Stimulated activated CD4-positive, alpha-beta T cell treated with anti-CD3 and anti-CD28 coated beads, Interleukin-12 subunit alpha, Interleukin-12 subunit beta, amount 100 ng/mL, for 4 hours (primary cell): ENCODE measurements around the gene JSRP1.

Experiments
- DNase-seq: peaks from one replicate; pipeline ENCODE4 v3.0.0-alpha.2; 2020

JSRP1 gene

DNA sequence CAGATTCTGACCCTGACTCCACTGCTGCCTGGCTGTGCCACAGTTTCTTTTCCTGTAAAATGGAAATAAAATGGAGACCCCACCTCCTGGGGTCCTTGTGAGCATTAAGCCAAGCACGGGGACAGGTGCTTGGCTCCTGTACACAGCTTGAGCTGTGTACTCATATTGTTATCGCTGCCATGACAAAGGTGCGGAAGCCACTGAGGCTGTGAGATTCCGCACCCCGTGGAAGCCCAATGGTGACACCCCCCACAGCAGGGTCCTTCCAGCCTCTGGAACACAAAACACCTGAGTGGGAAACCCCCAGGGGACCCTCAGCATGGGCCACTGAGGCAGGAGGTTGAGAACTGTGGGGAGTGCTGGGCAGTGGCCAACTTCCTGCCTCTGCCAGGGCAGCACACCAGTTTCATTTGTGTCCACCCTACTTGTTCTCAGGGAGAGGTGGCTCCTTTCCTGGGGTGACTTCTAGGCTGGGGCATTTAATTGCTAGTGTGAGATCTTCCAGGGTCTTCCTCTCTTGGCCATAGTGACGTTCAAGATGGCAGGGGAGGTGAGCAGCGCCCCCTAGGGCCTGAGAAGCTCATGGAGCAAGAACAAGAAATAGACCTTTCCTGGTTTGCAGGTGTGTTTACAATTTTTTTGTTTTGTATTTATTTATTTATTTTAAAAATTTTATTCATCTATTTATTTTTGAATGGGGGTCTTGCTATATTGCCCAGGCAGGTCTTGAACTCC, 5.4 kb upstream of the JSRP1 start:
- DNase-seq: peak; percentile 42

DNA sequence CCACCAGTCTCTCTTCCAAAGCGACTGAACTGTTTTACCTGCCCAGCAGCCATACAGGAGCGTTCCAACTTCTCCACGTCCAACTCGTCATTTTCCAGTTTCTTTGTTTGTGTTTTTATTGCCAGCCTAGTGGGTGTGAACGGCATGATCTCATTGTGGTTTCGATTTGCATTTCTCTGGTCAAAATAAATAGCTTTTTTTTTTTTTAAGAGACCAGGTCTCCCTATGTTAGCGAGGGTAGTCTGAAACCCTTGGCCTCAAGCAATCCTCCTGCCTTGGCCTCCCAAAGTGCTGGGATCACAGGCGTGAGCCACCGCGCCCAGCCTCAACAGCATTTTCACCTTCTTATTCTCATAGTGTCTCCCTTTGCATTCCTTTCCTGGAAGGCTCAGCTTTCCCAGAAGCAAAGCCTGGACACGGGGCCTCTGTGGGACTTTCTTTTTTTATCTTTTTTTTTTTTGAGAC, 4.2 kb upstream of the JSRP1 start:
- DNase-seq: no peak

DNA sequence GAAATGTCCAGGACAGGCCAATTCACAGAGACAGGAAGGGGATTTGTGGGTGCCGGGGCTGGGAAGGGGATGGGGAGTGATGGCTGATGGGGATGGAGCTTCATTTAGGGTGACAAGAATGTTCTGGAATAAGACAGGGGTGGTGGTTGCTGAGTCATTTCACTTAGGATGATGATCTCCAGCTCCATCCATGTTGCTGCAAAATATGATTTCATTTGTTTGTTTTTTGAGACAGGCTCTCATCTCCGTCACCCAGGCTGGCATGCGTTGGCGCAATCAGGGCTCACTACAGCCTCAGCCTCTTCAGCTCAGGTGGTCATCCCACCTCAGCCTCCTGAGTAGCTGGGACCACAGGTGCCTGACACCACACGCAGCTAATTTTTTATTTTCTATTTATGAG, 3.1 kb upstream of the JSRP1 start:
- DNase-seq: no peak

- no peak for DNase-seq
Measured at GRCh38 chr19:2255112-2255845, 938 bp downstream of the JSRP1 start.

DNA sequence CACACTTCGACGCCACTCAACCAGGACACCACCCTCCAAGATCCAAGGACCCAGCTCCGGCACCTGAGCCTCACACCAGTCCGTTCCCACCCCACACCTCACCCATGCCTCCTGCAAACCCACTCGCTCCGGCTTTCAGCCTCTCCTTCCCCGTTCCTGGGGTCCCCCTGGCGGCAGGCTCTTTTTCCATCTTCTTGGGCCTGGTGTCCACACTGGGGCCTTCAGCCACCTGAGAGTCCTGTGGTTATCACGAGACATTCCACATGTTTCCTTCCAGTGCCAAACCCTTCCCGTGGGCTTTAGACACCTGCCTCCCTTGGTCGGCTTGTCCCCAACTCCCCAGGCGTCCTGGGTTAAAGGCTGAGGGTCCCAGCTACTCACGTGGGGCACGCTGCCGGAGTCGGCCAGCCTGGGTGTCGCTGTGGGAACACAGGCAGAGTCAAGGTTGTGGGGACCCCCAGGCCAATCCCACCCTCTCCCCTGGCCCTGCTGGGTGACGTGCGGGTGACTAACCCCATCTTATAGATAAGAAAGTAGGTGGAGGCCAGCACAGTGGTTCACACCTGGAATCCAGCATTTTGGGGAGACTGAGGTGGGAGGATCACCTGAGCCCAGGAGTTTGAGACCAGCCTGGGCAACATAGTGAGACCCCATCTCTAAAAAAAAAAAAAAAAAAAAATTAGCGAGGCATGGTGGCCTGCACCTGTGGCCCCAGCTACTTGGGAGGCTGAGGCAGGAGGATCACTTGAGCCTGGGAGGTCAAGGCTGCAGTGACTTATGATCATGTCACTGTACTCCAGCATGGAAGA, 1.9 kb downstream of the JSRP1 start:
- DNase-seq: no peak

DNA sequence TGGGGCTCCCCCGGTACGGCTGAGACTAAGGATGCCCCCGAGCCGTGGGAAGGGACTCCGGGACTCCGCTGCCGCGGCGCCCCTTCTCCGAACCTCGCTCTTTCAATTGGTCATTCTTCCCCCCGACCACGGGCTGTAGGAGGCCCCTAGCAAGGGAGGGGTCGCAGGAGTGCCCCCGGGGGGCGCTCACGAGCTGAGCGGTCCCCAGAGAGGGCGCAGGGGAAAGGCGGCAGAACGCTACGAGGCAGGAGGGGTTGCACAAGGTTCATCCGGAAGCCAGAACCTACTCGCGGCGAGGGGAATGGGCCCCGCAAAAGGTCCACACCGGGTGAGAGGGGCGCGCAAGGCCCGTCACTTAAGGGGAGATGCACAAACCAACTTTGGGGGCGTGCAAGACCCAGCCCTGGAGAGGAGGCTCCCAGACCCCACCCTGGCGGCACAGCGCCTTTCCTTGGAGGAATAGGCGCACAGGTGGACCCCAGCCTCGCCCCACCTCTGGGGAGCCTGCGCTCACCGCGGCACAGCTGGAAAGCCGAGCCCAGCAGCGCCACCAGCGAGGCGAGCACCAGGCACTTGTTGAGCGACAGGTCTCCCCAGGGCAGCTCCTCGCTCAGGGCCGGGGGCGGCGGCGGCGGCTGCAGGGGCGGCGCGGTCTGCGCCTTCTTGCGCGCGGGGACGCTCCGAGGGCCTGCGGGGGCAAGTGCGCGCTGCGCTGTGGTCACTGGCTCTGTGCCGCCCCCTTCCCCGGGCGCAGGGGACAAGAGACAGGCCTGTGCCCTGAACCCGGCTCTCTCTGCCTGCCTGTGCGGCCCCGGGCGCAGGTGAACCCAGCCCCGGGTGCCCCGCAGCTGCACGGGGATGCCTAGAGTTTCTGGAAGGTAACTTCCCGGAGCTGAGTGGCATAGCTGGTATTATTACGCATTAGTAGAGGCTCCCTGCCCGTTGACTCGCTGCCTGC, 2.8 kb downstream of the JSRP1 start:
- DNase-seq: peak; percentile 39

DNA sequence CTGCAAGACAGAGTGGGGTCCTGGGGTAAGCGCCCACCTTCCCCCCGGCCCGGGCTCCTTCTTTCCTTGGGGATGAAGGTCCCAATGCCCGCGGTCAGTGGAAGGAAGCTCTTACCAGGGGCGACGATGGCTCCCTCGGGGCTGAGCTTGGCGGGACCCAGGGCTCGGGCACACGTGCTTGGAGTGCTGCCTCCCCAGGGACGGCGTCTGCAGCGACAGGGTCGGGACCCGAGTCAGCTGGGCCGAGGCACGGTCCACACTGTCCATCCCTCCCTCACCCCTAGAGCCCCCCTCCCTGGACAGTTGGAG, 3.5 kb downstream of the JSRP1 start:
- DNase-seq: no peak

DNA sequence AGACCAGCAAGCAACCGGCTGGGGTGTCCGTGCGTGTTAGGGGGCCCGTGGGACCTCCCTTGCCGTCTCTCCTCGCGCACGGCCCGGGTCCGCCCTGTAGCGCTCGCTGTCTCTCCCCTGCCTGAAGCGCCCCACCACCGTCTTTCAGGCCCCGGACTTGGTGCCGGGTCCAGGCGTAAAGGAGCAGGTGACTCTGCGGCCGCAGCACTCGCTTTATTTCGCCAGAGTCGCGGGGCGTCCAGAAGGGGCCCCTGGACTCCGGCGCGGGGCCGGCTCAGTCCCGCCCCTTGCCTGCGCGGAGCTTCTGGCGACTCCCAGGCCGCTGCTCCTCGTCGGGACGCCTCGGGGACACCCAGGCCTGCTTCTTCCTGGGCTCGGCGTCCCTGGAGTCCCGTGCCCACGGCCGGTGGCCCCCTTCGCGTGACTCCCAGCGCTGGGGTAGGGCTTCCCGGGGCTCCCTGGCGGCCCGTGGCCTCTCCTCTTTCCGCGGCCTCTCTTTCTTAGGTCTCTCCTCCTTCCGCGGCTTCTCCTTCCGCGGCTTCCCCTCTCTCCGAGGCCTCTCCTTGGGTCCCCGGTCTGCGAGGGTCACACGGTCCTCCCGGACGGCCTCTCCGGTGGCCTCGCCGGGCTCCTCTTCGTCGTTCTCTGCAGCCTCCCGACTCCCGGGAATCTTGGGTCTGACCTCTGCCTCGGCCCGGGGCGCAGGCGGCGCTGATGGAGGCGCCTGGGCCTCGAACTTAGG, 4.0 kb downstream of the JSRP1 start:
- no peak for DNase-seq

- no peak for DNase-seq
Measured at GRCh38 chr19:2251106-2252054, 4.8 kb downstream of the JSRP1 start.

GRCh38 chr19:2250766-2251105, 5.5 kb downstream of the JSRP1 start:
- no peak for DNase-seq

GRCh38 chr19:2249880-2250765, 6.1 kb downstream of the JSRP1 start:
- no peak for DNase-seq

DNA sequence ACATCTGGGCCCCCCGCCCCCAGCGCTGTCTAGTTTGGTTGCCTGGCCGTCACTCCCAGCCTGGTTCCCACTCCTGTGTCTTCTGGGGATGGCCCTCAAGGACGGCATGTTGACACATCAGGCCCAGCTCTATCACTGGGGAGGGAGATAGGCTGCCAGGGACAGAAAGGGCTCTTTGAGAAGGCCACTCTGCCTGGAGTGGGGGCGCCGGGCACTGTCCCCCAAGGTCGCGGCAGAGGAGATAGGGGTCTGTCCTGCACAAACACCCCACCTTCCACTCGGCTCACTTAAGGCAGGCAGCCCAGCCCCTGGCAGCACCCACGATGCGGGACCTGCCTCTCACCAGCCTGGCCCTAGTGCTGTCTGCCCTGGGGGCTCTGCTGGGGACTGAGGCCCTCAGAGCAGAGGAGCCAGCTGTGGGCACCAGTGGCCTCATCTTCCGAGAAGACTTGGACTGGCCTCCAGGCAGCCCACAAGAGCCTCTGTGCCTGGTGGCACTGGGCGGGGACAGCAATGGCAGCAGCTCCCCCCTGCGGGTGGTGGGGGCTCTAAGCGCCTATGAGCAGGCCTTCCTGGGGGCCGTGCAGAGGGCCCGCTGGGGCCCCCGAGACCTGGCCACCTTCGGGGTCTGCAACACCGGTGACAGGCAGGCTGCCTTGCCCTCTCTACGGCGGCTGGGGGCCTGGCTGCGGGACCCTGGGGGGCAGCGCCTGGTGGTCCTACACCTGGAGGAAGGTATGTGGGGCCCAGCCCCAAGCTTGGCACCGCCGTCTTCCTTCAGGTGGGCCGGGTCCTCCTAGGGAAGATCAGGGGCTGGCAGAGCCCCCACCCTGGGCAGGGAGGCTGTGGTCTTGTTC, 7.0 kb downstream of the JSRP1 start, which contains the start of gene AMH:
Gene AMH (plus strand): TSS at position 314 of the 857 bp plus-strand sequence. CDS start 10 bp downstream, at position 324.
- DNase-seq: no peak

GRCh38 chr19:2248136-2249009, 7.8 kb downstream of the JSRP1 start:
- no peak for DNase-seq

GRCh38 chr19:2247433-2248101, 8.7 kb downstream of the JSRP1 start:
- DNase-seq: no peak

DNA sequence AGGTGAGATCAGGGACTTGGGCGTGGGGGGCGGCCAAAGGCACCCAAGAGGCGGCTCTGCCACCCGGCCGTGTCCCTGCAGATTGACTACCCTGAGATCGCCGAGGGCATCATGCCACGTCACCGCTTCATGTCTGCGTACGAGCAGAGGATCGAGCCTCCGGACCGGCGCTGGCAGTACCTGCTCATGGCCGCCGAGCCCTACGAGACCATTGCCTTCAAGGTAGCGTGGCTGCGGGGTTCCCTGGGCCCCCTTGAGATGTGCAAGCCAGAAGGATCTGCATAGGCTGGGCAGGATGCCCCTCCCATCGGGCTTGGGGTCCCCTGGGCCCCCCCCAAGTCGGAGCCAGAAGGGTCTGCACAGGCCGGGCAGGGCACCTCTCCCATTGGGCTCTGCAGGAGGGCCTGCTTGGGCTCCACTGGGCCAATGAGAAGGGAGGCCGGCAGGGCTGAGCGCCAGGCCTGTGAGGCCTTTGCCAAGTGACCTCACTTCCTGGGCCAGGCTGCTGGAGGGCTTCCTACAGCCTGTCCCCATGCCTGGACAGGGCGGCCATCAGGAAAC, 9.3 kb downstream of the JSRP1 start:
- DNase-seq: no peak

DNA sequence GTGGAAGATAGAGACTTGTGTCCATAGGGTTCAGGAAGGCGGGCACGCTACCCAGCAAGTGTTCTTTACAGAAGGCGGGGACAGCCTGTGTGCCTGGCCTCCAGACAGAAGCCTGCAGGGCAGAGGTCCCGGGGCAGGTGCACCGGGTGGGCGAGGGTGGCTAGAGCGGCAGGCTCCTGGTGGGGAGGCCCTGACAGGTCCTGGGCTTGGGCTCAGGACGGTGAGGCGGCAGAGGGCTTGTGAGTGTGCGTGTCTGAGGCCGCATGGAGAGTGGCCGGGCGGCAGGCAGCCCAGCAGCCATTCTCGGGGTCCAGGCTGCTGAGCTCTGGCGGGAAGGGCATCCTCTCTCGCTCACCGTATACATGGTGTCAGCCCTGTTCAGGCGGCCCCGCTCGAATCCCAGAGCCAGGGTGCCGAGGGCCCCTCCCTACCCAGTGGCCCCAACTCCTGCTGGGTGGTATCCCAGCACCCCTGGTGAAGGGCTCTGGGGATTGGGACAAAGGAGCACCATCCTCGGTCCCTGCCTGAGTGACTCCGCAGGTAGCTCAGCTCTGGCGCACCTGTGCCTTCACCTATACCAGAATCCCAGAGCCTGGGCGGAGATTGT, 10.1 kb downstream of the JSRP1 start:
- no peak for DNase-seq
